ENCODE data around the gene ZNF134.

The ZNF134 gene

GRCh38 chr19:57599377-57599760 lies 14.7 kb upstream of the ZNF134 start:
- Histone ChIP-seq H3K4me1 (ENCODE audit: control insufficient read depth, insufficient read depth, low read length) (0 out of 2 replicates have a peak, but pooled peaks cover 2% of the 10 kb centered on the region), H3K9me3 (ENCODE audit: control insufficient read depth, insufficient read depth, low read depth, low read length) (no peaks in the 10 kb centered on the region; the same call in 1 of the 2 replicates), H3K36me3 (ENCODE audit: control insufficient read depth in 2 of 2, insufficient read depth in 1 of 2, low read length in 2 of 2) (peaks cover 11 to 36% of the 10 kb centered on the region in 2 experiments), H3K4me3 (ENCODE audit: low read depth, low read length) (peak overlapping the region; percentile 97), H3K27ac (ENCODE audit: extremely low read depth, low read depth, low read length) (peak overlapping the region; percentile 55; the same call in 1 of the 2 replicates)
- POLR2A ChIA-PET, result interaction anchor here (1.3 to 2.3 kb wide), 2 partner anchors 15 to 317 kb away, joined by 3 to 15 read pairs; partner anchors contain the start of genes ZNF134 and ZNF417
- CTCF ChIA-PET, result interaction anchor here (0.5 to 0.9 kb wide), 3 partner anchors 33 to 1818 kb away, joined by 3 read pairs; no protein-coding TSS in a partner anchor
- TF ChIP-seq ZFHX2 (tag by site-specific recombination; conservative IDR thresholded peaks at IDR 0.05), result no peak
- TF ChIP-seq ZNF792 (tag by site-specific recombination; IDR thresholded peaks at IDR 0.05), result no peak
- no peak for TF ChIP-seq ZNF629 (tag by site-specific recombination; IDR thresholded peaks at IDR 0.05)
- no peak for TF ChIP-seq ZNF394 (tag by site-specific recombination; IDR thresholded peaks at IDR 0.05; ENCODE audit: borderline replicate concordance)
- TF ChIP-seq GLI4 (tag by site-specific recombination; IDR thresholded peaks at IDR 0.05), result no peak
- 0 out of 2 replicates have a peak, but pooled peaks have one; percentile 47 for TF ChIP-seq PRDM10 (tag by site-specific recombination; IDR thresholded peaks at IDR 0.05)
- TF ChIP-seq, protein P1, sequence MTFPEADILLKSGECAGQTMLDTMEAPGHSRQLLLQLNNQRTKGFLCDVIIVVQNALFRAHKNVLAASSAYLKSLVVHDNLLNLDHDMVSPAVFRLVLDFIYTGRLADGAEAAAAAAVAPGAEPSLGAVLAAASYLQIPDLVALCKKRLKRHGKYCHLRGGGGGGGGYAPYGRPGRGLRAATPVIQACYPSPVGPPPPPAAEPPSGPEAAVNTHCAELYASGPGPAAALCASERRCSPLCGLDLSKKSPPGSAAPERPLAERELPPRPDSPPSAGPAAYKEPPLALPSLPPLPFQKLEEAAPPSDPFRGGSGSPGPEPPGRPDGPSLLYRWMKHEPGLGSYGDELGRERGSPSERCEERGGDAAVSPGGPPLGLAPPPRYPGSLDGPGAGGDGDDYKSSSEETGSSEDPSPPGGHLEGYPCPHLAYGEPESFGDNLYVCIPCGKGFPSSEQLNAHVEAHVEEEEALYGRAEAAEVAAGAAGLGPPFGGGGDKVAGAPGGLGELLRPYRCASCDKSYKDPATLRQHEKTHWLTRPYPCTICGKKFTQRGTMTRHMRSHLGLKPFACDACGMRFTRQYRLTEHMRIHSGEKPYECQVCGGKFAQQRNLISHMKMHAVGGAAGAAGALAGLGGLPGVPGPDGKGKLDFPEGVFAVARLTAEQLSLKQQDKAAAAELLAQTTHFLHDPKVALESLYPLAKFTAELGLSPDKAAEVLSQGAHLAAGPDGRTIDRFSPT (tag by site-specific recombination; IDR thresholded peaks at IDR 0.05), result no peak
- no peak for TF ChIP-seq ZNF623 (tag by site-specific recombination; IDR thresholded peaks at IDR 0.05)
- TF ChIP-seq ZNF501 (tag by site-specific recombination; IDR thresholded peaks at IDR 0.05), result no peak

GRCh38 chr19:57599761-57600383 lies 14.2 kb upstream of the ZNF134 start, which contains the start of gene ZNF530:
Gene ZNF530, plus strand, starts transcription at chr19:57599885. Its CDS starts 4,461 bp downstream, at chr19:57604346.
- Histone ChIP-seq H3K4me1 (ENCODE audit: control insufficient read depth, insufficient read depth, low read length) (0 out of 2 replicates have a peak, but pooled peaks cover 2% of the 10 kb centered on the region), H3K4me3 (ENCODE audit: low read depth, low read length) (peak within 1 kb of the TSS; percentile 97), H3K9me3 (ENCODE audit: control insufficient read depth, insufficient read depth, low read depth, low read length) (no peaks in the 10 kb centered on the region; the same call in 1 of the 2 replicates), H3K36me3 (ENCODE audit: control insufficient read depth in 2 of 2, insufficient read depth in 1 of 2, low read length in 2 of 2) (peaks cover 13 to 41% of the 10 kb centered on the region in 2 experiments), H3K27ac (ENCODE audit: extremely low read depth, low read depth, low read length) (peak within 1 kb of the TSS; percentile 55; the same call in 1 of the 2 replicates)
- ChIA-PET POLR2A (interaction anchor here (1.3 to 2.3 kb wide), 2 partner anchors 14 to 317 kb away, joined by 3 to 15 read pairs; partner anchors contain the start of genes ZNF134 and ZNF417), CTCF (interaction anchor here (0.5 to 0.7 kb wide), 3 partner anchors 214 to 1819 kb away, joined by 3 read pairs; no protein-coding TSS in a partner anchor)
- TF ChIP-seq, protein P2, sequence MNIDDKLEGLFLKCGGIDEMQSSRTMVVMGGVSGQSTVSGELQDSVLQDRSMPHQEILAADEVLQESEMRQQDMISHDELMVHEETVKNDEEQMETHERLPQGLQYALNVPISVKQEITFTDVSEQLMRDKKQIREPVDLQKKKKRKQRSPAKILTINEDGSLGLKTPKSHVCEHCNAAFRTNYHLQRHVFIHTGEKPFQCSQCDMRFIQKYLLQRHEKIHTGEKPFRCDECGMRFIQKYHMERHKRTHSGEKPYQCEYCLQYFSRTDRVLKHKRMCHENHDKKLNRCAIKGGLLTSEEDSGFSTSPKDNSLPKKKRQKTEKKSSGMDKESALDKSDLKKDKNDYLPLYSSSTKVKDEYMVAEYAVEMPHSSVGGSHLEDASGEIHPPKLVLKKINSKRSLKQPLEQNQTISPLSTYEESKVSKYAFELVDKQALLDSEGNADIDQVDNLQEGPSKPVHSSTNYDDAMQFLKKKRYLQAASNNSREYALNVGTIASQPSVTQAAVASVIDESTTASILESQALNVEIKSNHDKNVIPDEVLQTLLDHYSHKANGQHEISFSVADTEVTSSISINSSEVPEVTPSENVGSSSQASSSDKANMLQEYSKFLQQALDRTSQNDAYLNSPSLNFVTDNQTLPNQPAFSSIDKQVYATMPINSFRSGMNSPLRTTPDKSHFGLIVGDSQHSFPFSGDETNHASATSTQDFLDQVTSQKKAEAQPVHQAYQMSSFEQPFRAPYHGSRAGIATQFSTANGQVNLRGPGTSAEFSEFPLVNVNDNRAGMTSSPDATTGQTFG (tag by site-specific recombination; IDR thresholded peaks at IDR 0.05; ENCODE audit: borderline replicate concordance), result no peak
- TF ChIP-seq ZNF549 (tag by site-specific recombination; IDR thresholded peaks at IDR 0.05) (peak; percentile 77), HOXD13 (CRISPR knock-in tag; IDR thresholded peaks at IDR 0.05; ENCODE audit: borderline replicate concordance) (no peak), ZNF776 (tag by site-specific recombination; IDR thresholded peaks at IDR 0.05; ENCODE audit: borderline replicate concordance) (no peak), ZNF302 (tag by site-specific recombination; IDR thresholded peaks at IDR 0.05; ENCODE audit: low read depth) (no peak), ZNF24 (tag by site-specific recombination; IDR thresholded peaks at IDR 0.05) (peak; percentile 88; the same call in 1 of the 2 replicates), ZNF433 (tag by site-specific recombination; IDR thresholded peaks at IDR 0.05; ENCODE audit: low read depth) (no peak), ZNF155 (tag by site-specific recombination; IDR thresholded peaks at IDR 0.05) (no peak), ZNF311 (tag by site-specific recombination; IDR thresholded peaks at IDR 0.05; ENCODE audit: borderline replicate concordance) (no peak), KLF16 (tag by site-specific recombination; IDR thresholded peaks at IDR 0.05) (0 out of 2 replicates have a peak, but pooled peaks have one; percentile 55), ZNF174 (tag by site-specific recombination; IDR thresholded peaks at IDR 0.05) (peak; percentile 75; the same call in 1 of the 2 replicates), AEBP2 (tag by site-specific recombination; IDR thresholded peaks at IDR 0.05; ENCODE audit: borderline replicate concordance) (no peak), ZNF704 (tag by site-specific recombination; IDR thresholded peaks at IDR 0.05) (no peak)

All from HEK293 (cell line).